HEK293 (cell line): Measurements from ENCODE around the gene PTPRK.

ENCODE experiments used
- CTCF ChIP-seq: fragments of 450-650 bp; formaldehyde crosslinking; IDR thresholded peaks from 2 replicates; pipeline ENCODE4 v1.5.1; 2016; ENCODE audit warnings: missing biosample characterization, missing genetic modification characterization
- MYNN ChIP-seq: fragments of 450-650 bp; formaldehyde crosslinking; IDR thresholded peaks from 2 replicates; pipeline ENCODE4 v1.5.1; 2016; ENCODE audit warnings: missing biosample characterization, missing genetic modification characterization, borderline replicate concordance
- SALL2 ChIP-seq: fragments of 450-650 bp; formaldehyde crosslinking; IDR thresholded peaks from 2 replicates; pipeline ENCODE4 v1.5.0; 2017; ENCODE audit warnings: missing biosample characterization, mild to moderate bottlenecking, missing genetic modification characterization, borderline replicate concordance
- ZNF140 ChIP-seq: fragments of 450-650 bp; formaldehyde crosslinking; IDR thresholded peaks from 2 replicates; pipeline ENCODE4 v1.5.1; 2016; ENCODE audit warnings: missing biosample characterization, missing genetic modification characterization
- ZNF19 ChIP-seq: fragments of 450-650 bp; formaldehyde crosslinking; IDR thresholded peaks from 2 replicates; pipeline ENCODE4; 2016; ENCODE audit warnings: missing biosample characterization, missing genetic modification characterization, low read depth
- ZNF266 ChIP-seq: fragments of 450-650 bp; formaldehyde crosslinking; IDR thresholded peaks from 2 replicates; pipeline ENCODE4 v1.5.1; 2016; ENCODE audit warnings: missing biosample characterization, missing genetic modification characterization, low read depth
- ZNF639 ChIP-seq: fragments of 450-650 bp; formaldehyde crosslinking; IDR thresholded peaks from 2 replicates; pipeline ENCODE4 v1.5.1; 2016; ENCODE audit warnings: missing biosample characterization, missing genetic modification characterization
- ZSCAN18 ChIP-seq: fragments of 450-650 bp; formaldehyde crosslinking; IDR thresholded peaks from 2 replicates; pipeline ENCODE4 v1.5.1; 2016; ENCODE audit warnings: missing biosample characterization, missing genetic modification characterization
- TF ChIP-seq, protein P1 (sequence below): fragments of 450-650 bp; formaldehyde crosslinking; IDR thresholded peaks from 2 replicates; pipeline ENCODE4 v1.5.1; 2016; ENCODE audit warnings: missing biosample characterization, missing genetic modification characterization

DNA sequence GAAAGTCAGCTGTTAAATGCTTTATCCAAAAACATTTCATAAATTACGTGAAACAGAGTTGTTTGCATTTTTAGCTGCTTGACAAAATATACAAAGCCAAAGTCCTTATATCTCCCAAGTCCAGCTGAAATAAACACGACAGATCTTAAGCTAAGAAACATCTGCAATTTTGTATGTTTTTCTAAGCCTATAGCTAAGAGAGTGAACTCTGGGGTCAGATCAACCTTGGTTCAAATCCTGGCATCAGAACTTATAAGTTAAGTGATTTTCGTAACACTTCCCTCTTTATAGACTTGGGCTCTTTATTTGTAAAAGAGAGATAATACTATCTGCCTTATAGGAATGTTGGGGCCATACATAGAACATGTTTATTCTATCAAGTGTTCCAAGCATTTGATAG lies 176.7 kb downstream of the PTPRK start:
- TF ChIP-seq CTCF (tag by site-specific recombination): no peak
- TF ChIP-seq, protein P1, sequence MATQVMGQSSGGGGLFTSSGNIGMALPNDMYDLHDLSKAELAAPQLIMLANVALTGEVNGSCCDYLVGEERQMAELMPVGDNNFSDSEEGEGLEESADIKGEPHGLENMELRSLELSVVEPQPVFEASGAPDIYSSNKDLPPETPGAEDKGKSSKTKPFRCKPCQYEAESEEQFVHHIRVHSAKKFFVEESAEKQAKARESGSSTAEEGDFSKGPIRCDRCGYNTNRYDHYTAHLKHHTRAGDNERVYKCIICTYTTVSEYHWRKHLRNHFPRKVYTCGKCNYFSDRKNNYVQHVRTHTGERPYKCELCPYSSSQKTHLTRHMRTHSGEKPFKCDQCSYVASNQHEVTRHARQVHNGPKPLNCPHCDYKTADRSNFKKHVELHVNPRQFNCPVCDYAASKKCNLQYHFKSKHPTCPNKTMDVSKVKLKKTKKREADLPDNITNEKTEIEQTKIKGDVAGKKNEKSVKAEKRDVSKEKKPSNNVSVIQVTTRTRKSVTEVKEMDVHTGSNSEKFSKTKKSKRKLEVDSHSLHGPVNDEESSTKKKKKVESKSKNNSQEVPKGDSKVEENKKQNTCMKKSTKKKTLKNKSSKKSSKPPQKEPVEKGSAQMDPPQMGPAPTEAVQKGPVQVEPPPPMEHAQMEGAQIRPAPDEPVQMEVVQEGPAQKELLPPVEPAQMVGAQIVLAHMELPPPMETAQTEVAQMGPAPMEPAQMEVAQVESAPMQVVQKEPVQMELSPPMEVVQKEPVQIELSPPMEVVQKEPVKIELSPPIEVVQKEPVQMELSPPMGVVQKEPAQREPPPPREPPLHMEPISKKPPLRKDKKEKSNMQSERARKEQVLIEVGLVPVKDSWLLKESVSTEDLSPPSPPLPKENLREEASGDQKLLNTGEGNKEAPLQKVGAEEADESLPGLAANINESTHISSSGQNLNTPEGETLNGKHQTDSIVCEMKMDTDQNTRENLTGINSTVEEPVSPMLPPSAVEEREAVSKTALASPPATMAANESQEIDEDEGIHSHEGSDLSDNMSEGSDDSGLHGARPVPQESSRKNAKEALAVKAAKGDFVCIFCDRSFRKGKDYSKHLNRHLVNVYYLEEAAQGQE (tag by site-specific recombination): no peak
- TF ChIP-seq MYNN (tag by site-specific recombination): no peak
- no peak for TF ChIP-seq ZSCAN18 (tag by site-specific recombination)
- TF ChIP-seq ZNF19 (tag by site-specific recombination): no peak
- no peak for TF ChIP-seq ZNF140 (tag by site-specific recombination)
- no peak for TF ChIP-seq SALL2 (tag by site-specific recombination)
- no peak for TF ChIP-seq ZNF639 (tag by site-specific recombination)
- no peak for TF ChIP-seq ZNF266 (tag by site-specific recombination)
